Subcutaneous adipose tissue (tissue), 4 donors: ENCODE results near the gene NPNT. TPM values are rescaled to one million over a fixed set of nuclear protein-coding genes. Genes with fewer than 3 reads are reported as not detected.

Source experiments
- total RNA-seq, 4 donors: library from RNA; depleted of rRNA; stranded (reverse); fragments of >200 nt; gene quantifications; one replicate each; pipeline ENCODE4 v1.1.0, GENCODE V29; 2016
- TF ChIP-seq, protein P1 (sequence below): fragments of 450-650 bp; IDR thresholded peaks from one replicate; pipeline ENCODE4 v1.5.1; 2016; ENCODE audit warnings: low read depth, mild to moderate bottlenecking, control low read depth, antibody characterized with exemption, moderate library complexity

The NPNT gene
- total RNA-seq, 4 donors from 2014 or later = 1.7 to 13.8 (median 3.6) TPM

DNA sequence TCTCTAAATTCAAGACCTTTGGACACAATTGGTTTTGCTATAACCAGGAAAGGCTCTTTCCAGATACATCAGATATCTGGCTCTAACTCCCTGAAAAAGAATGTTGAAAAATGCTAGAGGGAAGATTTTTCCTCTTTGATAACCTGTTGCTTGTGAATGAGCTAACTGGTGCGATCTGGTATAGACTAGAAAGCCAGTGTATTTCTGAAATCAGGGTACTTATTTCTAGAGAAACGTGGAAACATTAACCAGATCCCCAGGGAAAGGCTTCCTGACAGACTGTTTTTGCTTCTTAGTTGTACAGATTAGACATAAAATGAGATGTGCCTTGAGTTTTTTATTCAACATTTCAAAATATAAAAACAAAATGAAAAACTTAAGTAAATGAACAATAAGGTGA is 107.7 kb downstream of the NPNT start:
- TF ChIP-seq, protein P1, sequence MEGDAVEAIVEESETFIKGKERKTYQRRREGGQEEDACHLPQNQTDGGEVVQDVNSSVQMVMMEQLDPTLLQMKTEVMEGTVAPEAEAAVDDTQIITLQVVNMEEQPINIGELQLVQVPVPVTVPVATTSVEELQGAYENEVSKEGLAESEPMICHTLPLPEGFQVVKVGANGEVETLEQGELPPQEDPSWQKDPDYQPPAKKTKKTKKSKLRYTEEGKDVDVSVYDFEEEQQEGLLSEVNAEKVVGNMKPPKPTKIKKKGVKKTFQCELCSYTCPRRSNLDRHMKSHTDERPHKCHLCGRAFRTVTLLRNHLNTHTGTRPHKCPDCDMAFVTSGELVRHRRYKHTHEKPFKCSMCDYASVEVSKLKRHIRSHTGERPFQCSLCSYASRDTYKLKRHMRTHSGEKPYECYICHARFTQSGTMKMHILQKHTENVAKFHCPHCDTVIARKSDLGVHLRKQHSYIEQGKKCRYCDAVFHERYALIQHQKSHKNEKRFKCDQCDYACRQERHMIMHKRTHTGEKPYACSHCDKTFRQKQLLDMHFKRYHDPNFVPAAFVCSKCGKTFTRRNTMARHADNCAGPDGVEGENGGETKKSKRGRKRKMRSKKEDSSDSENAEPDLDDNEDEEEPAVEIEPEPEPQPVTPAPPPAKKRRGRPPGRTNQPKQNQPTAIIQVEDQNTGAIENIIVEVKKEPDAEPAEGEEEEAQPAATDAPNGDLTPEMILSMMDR = no peak

DNA sequence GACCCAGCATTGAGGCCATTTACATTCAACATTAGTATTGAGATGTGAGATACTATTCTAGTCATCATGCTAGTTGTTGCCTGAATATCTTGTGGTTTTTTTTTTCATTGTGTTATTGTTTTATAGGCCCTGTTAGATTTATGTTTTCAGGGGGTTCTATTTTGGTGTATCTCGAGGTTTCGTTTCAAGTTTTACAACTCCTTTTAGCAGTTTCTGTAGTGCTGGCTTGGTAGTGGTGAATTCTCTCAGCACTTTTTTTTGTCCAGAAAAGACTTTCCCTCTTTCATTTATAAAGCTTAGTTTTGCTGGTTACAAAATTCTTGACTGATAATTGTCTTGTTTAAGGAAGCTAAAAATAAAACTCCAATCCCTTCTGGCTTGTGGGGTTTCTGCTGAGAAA is 115.5 kb downstream of the NPNT start:
- TF ChIP-seq, protein P1 = no peak

DNA sequence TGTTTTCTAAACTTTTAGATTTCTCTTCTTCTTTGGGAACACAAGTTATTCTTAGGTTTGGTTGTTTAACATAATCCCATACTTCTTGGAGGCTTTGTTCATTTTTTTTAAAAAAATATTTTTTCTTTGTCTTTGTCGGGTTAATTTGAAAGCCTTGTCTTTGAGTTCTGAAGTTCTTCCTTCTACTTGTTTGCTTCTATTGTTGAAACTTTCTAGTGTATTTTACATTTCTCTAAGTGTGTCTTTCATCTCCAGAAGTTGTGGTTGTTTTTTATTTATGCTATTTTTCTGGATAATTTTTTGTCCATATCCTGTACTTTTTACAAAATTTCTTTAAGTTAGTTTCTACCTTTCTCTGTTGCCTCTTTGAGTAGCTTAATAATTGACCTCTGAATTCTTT is 116.1 kb downstream of the NPNT start:
- TF ChIP-seq, protein P1 = no peak

- TF ChIP-seq, protein P1 = no peak
Observed at GRCh38 chr4:106017975-106018374, 122.7 kb downstream of the NPNT start.

- TF ChIP-seq, protein P1 = no peak
Observed at GRCh38 chr4:106019771-106020170, 124.5 kb downstream of the NPNT start.

Other genes starting within 250 kb of the NPNT start
- gene INTS12, start 186.8 kb upstream of the NPNT start, total RNA-seq = 10 to 100 TPM; 16.4 to 32.4 (median 22.0) TPM
- gene GSTCD, start 186.7 kb upstream of the NPNT start, total RNA-seq = 10 to 100 TPM in 2 of 4 donors, 1 to 10 TPM in 2; 6.2 to 11.9 (median 9.1) TPM